Retinal pigment epithelial cell (primary cell): Measurements from ENCODE around the gene KIAA1217.

Experiments
- DNase-seq: peaks from one replicate; pipeline ENCODE4 v3.0.0-alpha.2; 2010; ENCODE audit warnings: low read depth
- H3K4me3 ChIP-seq: 2 replicates; pipeline ENCODE4 v1.5.1; 2011; ENCODE audit warnings: mild to moderate bottlenecking, low read length, control low read depth, moderate library complexity
- CTCF ChIP-seq: conservative IDR thresholded peaks from 2 replicates; pipeline ENCODE4 v1.5.1; 2011; ENCODE audit warnings: low read depth, low read length, control low read depth, inconsistent platforms

The KIAA1217 gene

GRCh38 chr10:24407928-24408327 lies 199.0 kb downstream of the KIAA1217 start:
- DNase-seq, result no peak
- TF ChIP-seq CTCF, result no peak
- H3K4me3 ChIP-seq, result no peak overlapping the region

- no peak for TF ChIP-seq CTCF
Measured at GRCh38 chr10:24408365-24408764, 199.4 kb downstream of the KIAA1217 start.

GRCh38 chr10:24414597-24414996 lies 205.7 kb downstream of the KIAA1217 start:
- DNase-seq, result no peak
- TF ChIP-seq CTCF, result no peak
- H3K4me3 ChIP-seq, result no peak overlapping the region

More at GRCh38 chr10:24408365-24408764, 199.4 kb downstream of the KIAA1217 start:
- no peak overlapping the region for H3K4me3 ChIP-seq
- no peak for DNase-seq

GRCh38 chr10:24415455-24416125 lies 206.7 kb downstream of the KIAA1217 start:
- DNase-seq, result peak; percentile 44
- TF ChIP-seq CTCF, result no peak
- H3K4me3 ChIP-seq, result no peak overlapping the region

- no peak overlapping the region for H3K4me3 ChIP-seq
- no peak for DNase-seq
- TF ChIP-seq CTCF, result no peak
Measured at GRCh38 chr10:24416248-24416647, 207.3 kb downstream of the KIAA1217 start.

GRCh38 chr10:24417053-24417452 lies 208.1 kb downstream of the KIAA1217 start:
- no peak overlapping the region for H3K4me3 ChIP-seq
- no peak for TF ChIP-seq CTCF
- no peak for DNase-seq

- TF ChIP-seq CTCF, result peak; percentile 41
- DNase-seq, result no peak
- H3K4me3 ChIP-seq, result no peak overlapping the region
Measured at GRCh38 chr10:24418532-24418931, 209.6 kb downstream of the KIAA1217 start.
